GM12872 (cell line): ENCODE measurements around the gene ZBTB21.

Experiments used
- CTCF ChIP-seq: IDR thresholded peaks from 3 replicates; pipeline ENCODE4 v1.5.1; 2011; ENCODE audit warnings: low read depth, mild to moderate bottlenecking, low read length, moderate library complexity; ENCODE audit not compliant: insufficient read depth

ZBTB21 gene

GRCh38 chr21:41964171-41964570 lies 46.0 kb downstream of the ZBTB21 start:
- no peak for TF ChIP-seq CTCF

- no peak for TF ChIP-seq CTCF
These were observed 47.7 kb downstream of the ZBTB21 start for GRCh38 chr21:41962425-41962966.

GRCh38 chr21:41961753-41962152 lies 48.4 kb downstream of the ZBTB21 start:
- TF ChIP-seq CTCF = no peak

GRCh38 chr21:41961282-41961701 lies 48.9 kb downstream of the ZBTB21 start:
- no peak for TF ChIP-seq CTCF

- no peak for TF ChIP-seq CTCF
These were observed 49.8 kb downstream of the ZBTB21 start for GRCh38 chr21:41960386-41960785.

- TF ChIP-seq CTCF = no peak
These were observed 51.1 kb downstream of the ZBTB21 start for GRCh38 chr21:41958886-41959563.

- TF ChIP-seq CTCF = no peak
These were observed 52.0 kb downstream of the ZBTB21 start for GRCh38 chr21:41957991-41958766.
